Stimulated activated CD8-positive, alpha-beta memory T cell treated with anti-CD3 and anti-CD28 coated beads, Interleukin-12 subunit alpha, Interleukin-12 subunit beta, amount 100 ng/mL, for 4 hours (primary cell): ENCODE data around the gene MYL7.
"Not testable (repeated sequence)": the region's sequence is repeated elsewhere in the genome, so short reads cannot be mapped to it uniquely, and the experiment has no call there.

ENCODE experiments used
- DNase-seq: peaks from one replicate; pipeline ENCODE4 v3.0.0-alpha.2; 2020; ENCODE audit warnings: low read depth

MYL7 gene

GRCh38 chr7:44171901-44172300, 30.8 kb upstream of the MYL7 start:
- not testable (repeated sequence) for DNase-seq

- DNase-seq: no peak
Measured at GRCh38 chr7:44167920-44168319, 26.8 kb upstream of the MYL7 start.

- DNase-seq: no peak
Measured at GRCh38 chr7:44163591-44163990, 22.5 kb upstream of the MYL7 start.

GRCh38 chr7:44162785-44163395, 21.8 kb upstream of the MYL7 start:
- DNase-seq: no peak

GRCh38 chr7:44162179-44162578, 21.0 kb upstream of the MYL7 start:
- no peak for DNase-seq

- DNase-seq: no peak
Measured at GRCh38 chr7:44161371-44161770, 20.2 kb upstream of the MYL7 start.

- DNase-seq: no peak
Measured at GRCh38 chr7:44159824-44160630, 18.9 kb upstream of the MYL7 start.

- DNase-seq: no peak
Measured at GRCh38 chr7:44158873-44159631, 17.9 kb upstream of the MYL7 start.

GRCh38 chr7:44158096-44158872, 17.2 kb upstream of the MYL7 start:
- no peak for DNase-seq

GRCh38 chr7:44157116-44158080, 16.3 kb upstream of the MYL7 start:
- DNase-seq: no peak

- DNase-seq: no peak
Measured at GRCh38 chr7:44156453-44157010, 15.4 kb upstream of the MYL7 start.

- DNase-seq: no peak
Measured at GRCh38 chr7:44155191-44156185, 14.4 kb upstream of the MYL7 start.

- no peak for DNase-seq
Measured at GRCh38 chr7:44154703-44155102, 13.6 kb upstream of the MYL7 start.

GRCh38 chr7:44153948-44154335, 12.8 kb upstream of the MYL7 start:
- no peak for DNase-seq

- DNase-seq: no peak
Measured at GRCh38 chr7:44152971-44153947, 12.1 kb upstream of the MYL7 start.

GRCh38 chr7:44151956-44152355, 10.8 kb upstream of the MYL7 start:
- DNase-seq: no peak

- no peak for DNase-seq
Measured at GRCh38 chr7:44150966-44151941, 10.1 kb upstream of the MYL7 start.
